AG04450 (cell line): ENCODE data around the gene SPHK1. TPM values are rescaled to one million over a fixed set of nuclear protein-coding genes. Genes with fewer than 3 reads are reported as not detected.

Experiments used
- CTCF ChIA-PET: fragments of 300-600, 350-600 bp; formaldehyde crosslinking; extraction: SDS; loops from one replicate; lab custom pipeline; 2022; ENCODE audit warnings: antibody characterized with exemption, inconsistent platforms; lab: Charles Lee
- POLR2A ChIA-PET: fragments of 350-600 bp; formaldehyde crosslinking; extraction: SDS; loops from one replicate; lab custom pipeline; 2021; ENCODE audit warnings: antibody characterized with exemption, inconsistent platforms; lab: Yijun Ruan, JAX
- DNase-seq: peaks from one replicate; pipeline ENCODE4 v3.0.0-alpha.2; 2011; ENCODE audit warnings: low read depth, low spot score
- H3K27ac ChIP-seq: one replicate; pipeline ENCODE4 v1.5.1; 2012; ENCODE audit warnings: low read depth, low read length, control low read depth
- H3K27me3 ChIP-seq: one replicate; pipeline ENCODE4 v1.6.0; 2012; ENCODE audit warnings: low read length; ENCODE audit not compliant: control insufficient read depth, insufficient read depth
- H3K4me3 ChIP-seq: 2 replicates; pipeline ENCODE4 v1.5.1; 2011; ENCODE audit warnings: mild to moderate bottlenecking, low read depth, low read length, control low read depth
- H3K9me3 ChIP-seq: 2 replicates; pipeline ENCODE4 v1.5.1; 2012; ENCODE audit warnings: low read length; ENCODE audit not compliant: control insufficient read depth, insufficient read depth
- polyA plus RNA-seq: library from polyadenylated mRNA; depleted of rRNA; stranded (reverse); fragments of >200 nt; gene quantifications from 2 replicates; pipeline ENCODE4 v1.2.3, GENCODE V29; 2011
- TF ChIP-seq, protein P1 (sequence below): IDR thresholded peaks from 2 replicates; pipeline ENCODE4 v1.5.1; 2011; ENCODE audit warnings: low read depth, low read length, control low read depth, inconsistent platforms

Gene SPHK1
- polyA plus RNA-seq, 1 experiment: 11.6 TPM

DNA sequence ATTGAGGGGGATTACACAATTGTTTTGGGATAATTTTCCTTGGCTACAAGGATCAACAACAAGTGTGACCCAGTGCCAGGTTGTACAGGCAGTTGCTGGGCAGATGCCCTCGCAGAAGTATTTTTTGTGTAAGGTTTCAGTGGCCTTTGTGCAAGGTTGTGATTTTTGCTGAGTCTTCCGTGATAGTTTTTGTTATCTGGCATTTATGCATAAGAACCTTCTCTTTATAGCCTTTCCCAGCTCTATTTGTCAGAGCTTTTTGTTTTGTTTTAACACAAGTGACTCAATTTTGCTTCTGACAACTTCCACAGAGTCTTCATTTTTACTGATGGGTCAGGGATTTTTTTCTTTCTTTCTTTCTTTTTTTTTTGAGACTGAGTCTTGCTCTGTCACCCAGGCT lies 23.9 kb upstream of the SPHK1 start:
- ChIA-PET CTCF (no interaction called here), POLR2A (interaction anchor here (2.9 kb wide), 1 partner anchor 10 kb away, joined by 10 read pairs; no protein-coding TSS in a partner anchor)
- no peak for DNase-seq
- no peak overlapping the region for H3K27ac ChIP-seq
- TF ChIP-seq, protein P1, sequence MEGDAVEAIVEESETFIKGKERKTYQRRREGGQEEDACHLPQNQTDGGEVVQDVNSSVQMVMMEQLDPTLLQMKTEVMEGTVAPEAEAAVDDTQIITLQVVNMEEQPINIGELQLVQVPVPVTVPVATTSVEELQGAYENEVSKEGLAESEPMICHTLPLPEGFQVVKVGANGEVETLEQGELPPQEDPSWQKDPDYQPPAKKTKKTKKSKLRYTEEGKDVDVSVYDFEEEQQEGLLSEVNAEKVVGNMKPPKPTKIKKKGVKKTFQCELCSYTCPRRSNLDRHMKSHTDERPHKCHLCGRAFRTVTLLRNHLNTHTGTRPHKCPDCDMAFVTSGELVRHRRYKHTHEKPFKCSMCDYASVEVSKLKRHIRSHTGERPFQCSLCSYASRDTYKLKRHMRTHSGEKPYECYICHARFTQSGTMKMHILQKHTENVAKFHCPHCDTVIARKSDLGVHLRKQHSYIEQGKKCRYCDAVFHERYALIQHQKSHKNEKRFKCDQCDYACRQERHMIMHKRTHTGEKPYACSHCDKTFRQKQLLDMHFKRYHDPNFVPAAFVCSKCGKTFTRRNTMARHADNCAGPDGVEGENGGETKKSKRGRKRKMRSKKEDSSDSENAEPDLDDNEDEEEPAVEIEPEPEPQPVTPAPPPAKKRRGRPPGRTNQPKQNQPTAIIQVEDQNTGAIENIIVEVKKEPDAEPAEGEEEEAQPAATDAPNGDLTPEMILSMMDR: no peak
- H3K9me3 ChIP-seq: no peaks in the 10 kb centered on the region
- H3K4me3 ChIP-seq: no peak overlapping the region
- no peaks in the 10 kb centered on the region for H3K27me3 ChIP-seq

GRCh38 chr17:76363107-76363842 lies 21.1 kb upstream of the SPHK1 start:
- ChIA-PET POLR2A (no interaction called here), CTCF (interaction anchor here (0.6 to 3.6 kb wide), 3 partner anchors 10 to 41 kb away, joined by 3 to 13 read pairs (median 5); partner anchors contain the start of gene PRPSAP1)
- TF ChIP-seq, protein P1: no peak
- Histone ChIP-seq H3K27ac (no peak overlapping the region), H3K27me3 (no peaks in the 10 kb centered on the region), H3K4me3 (no peak overlapping the region), H3K9me3 (no peaks in the 10 kb centered on the region)
- no peak for DNase-seq

GRCh38 chr17:76365256-76365903 lies 19.0 kb upstream of the SPHK1 start:
- no peaks in the 10 kb centered on the region for H3K9me3 ChIP-seq
- TF ChIP-seq, protein P1: no peak
- H3K27ac ChIP-seq: no peak overlapping the region
- DNase-seq: no peak
- POLR2A ChIA-PET: interaction anchor here (0.7 kb wide), 1 partner anchor 29 kb away, joined by 5 read pairs; no protein-coding TSS in a partner anchor
- no peak overlapping the region for H3K4me3 ChIP-seq
- no peaks in the 10 kb centered on the region for H3K27me3 ChIP-seq
- CTCF ChIA-PET: interaction anchor here (0.6 to 3.6 kb wide), 4 partner anchors 10 to 25 kb away, joined by 3 to 13 read pairs (median 8); partner anchors contain the start of genes PRPSAP1 and SPHK1

DNA sequence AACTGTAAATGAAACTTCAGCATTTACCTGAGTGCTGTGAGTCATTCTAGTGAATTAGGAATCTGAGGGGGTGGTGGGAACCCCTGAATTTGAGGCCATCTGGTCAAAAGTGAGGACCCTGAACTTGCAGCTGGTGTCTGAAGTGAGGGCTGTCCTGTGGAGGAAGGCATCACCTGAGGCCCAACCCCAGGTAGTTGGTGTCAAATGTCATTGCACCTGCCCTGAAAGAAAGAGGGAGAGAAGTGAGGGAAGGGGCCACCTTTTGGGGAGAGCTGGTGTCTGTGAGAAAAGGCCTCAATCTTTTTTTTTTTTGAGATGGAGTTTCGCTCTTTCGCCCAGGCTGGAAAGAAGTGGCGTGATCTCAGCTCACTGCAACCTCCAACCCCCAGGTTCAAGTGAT lies 18.2 kb upstream of the SPHK1 start:
- POLR2A ChIA-PET: interaction anchor here (0.7 kb wide), 1 partner anchor 18 kb away, joined by 3 read pairs; no protein-coding TSS in a partner anchor
- Histone ChIP-seq H3K27ac (no peak overlapping the region), H3K4me3 (no peak overlapping the region), H3K27me3 (no peaks in the 10 kb centered on the region), H3K9me3 (no peaks in the 10 kb centered on the region)
- CTCF ChIA-PET: interaction anchor here (0.6 to 3.0 kb wide), 3 partner anchors 11 to 24 kb away, joined by 3 to 12 read pairs (median 4); partner anchors contain the start of gene SPHK1
- DNase-seq: no peak
- TF ChIP-seq, protein P1: no peak
